Left lung (tissue), 10 donors: ENCODE data around the gene DGUOK. TPM values are rescaled to one million over a fixed set of nuclear protein-coding genes. Genes with fewer than 3 reads are reported as not detected.
A peak's percentile ranks its signal among the peaks of the same experiment; 100 is the strongest.

ENCODE experiments used
- ATAC-seq: fragments of 200-7000 bp; cut with Tn5 transposase; one replicate; pipeline ENCODE4 v1.9.1; 2020; ENCODE audit warnings: moderate library complexity
- DNase-seq, 4 donors: peaks; one replicate each; pipeline ENCODE4 v3.0.0-alpha.2; 2013 to 2020
- H3K27ac ChIP-seq, 2 donors: fragments of 200-600 bp; sonication (generic) in 1 of 2; one replicate each; pipeline versions ENCODE4 v1.5.0 to v1.8.0; 2020 to 2021
- H3K27me3 ChIP-seq, 2 donors: fragments of 200-600 bp; sonication (generic) in 1 of 2; one replicate each; pipeline versions ENCODE4 v1.5.0 to v1.8.0; 2020 to 2021
- H3K36me3 ChIP-seq, 2 donors: fragments of 200-600 bp; sonication (generic) in 1 of 2; one replicate each; pipeline versions ENCODE4 v1.5.0 to v1.8.0; 2020 to 2021
- H3K4me1 ChIP-seq, 2 donors: fragments of 200-600 bp; one replicate each; pipeline ENCODE4 v1.8.0; 2021
- H3K4me3 ChIP-seq, 2 donors: fragments of 200-600 bp; sonication (generic) in 1 of 2; one replicate each; pipeline versions ENCODE4 v1.5.0 to v1.8.0; 2020 to 2021; ENCODE audit warnings: mild to moderate bottlenecking in 1 of 2
- H3K9me3 ChIP-seq, 2 donors: fragments of 200-600 bp; sonication (generic) in 1 of 2; one replicate each; pipeline versions ENCODE4 v1.5.0 to v1.8.0; 2020 to 2021
- CTCF ChIP-seq, 2 donors: fragments of 200-600 bp; sonication (generic) in 1 of 2; IDR thresholded peaks; one replicate each; pipeline versions ENCODE4 v1.5.0 to v1.8.0; 2021; ENCODE audit warnings: antibody characterized with exemption in 2 of 2
- intact Hi-C, 2 donors: fragments of 100-400 bp; cut with DNase I; formaldehyde crosslinking; loops; one replicate each; pipeline versions ENCODE4 v1.11.2 to v1.14.2; 2022
- polyA plus RNA-seq, 6 donors: library from polyadenylated mRNA; unstranded; fragments of 120-200 nt; gene quantifications; one replicate each; pipeline ENCODE4 v1.2.1, GENCODE V29; 2013; ENCODE audit not compliant: insufficient read length in 6 of 6
- total RNA-seq, 2 donors: library from RNA; stranded (reverse); fragmentation: NEBNext Ultra II Directional; extraction: Animal tissue kit (Norgen Biotek cat#: 25700); gene quantifications; one replicate each; pipeline ENCODE4 v1.2.1, GENCODE V29; 2021
- donor health status: DM: no; HTN: yes; CAD: no.
- donor health status: DM: no; HTN: no; CAD: no.

DGUOK gene
- total and polyA plus RNA-seq, 8 donors: 32.1 to 64.5 (median 60.3) TPM

GRCh38 chr2:74006459-74006858, 79.8 kb downstream of the DGUOK start:
- Histone ChIP-seq H3K4me3 (no peak overlapping the region), H3K36me3 (peaks cover 0 to 24% of the 10 kb centered on the region in 2 donors), H3K27me3 (no peaks in the 10 kb centered on the region), H3K9me3 (no peaks in the 10 kb centered on the region), H3K27ac (no peak overlapping the region), H3K4me1 (peaks cover 17 to 57% of the 10 kb centered on the region in 2 donors)
- DNase-seq (peak in 2 of 4 donors; percentile 78 to 93), ATAC-seq (no peak)
- no peak for TF ChIP-seq CTCF (IDR thresholded peaks at IDR 0.05)
- intact Hi-C loops: no loop called here

- Histone ChIP-seq H3K4me3 (no peak overlapping the region), H3K36me3 (peaks cover 0 to 24% of the 10 kb centered on the region in 2 donors), H3K4me1 (peaks cover 14 to 51% of the 10 kb centered on the region in 2 donors), H3K9me3 (no peaks in the 10 kb centered on the region), H3K27ac (no peak overlapping the region), H3K27me3 (no peaks in the 10 kb centered on the region)
- TF ChIP-seq CTCF (IDR thresholded peaks at IDR 0.05): no peak
- ATAC-seq (no peak), DNase-seq (no peak)
- intact Hi-C loops: no loop called here
These were observed 80.4 kb downstream of the DGUOK start for GRCh38 chr2:74007121-74007520.

- intact Hi-C loops: no loop called here
- Histone ChIP-seq H3K27me3 (no peaks in the 10 kb centered on the region), H3K4me3 (no peak overlapping the region), H3K36me3 (peaks cover 0 to 24% of the 10 kb centered on the region in 2 donors), H3K27ac (no peak overlapping the region), H3K9me3 (no peaks in the 10 kb centered on the region), H3K4me1 (peaks cover 13 to 46% of the 10 kb centered on the region in 2 donors)
- TF ChIP-seq CTCF (IDR thresholded peaks at IDR 0.05): no peak
- DNase-seq (no peak), ATAC-seq (no peak)
These were observed 81.0 kb downstream of the DGUOK start for GRCh38 chr2:74007711-74008110.

Other genes with a start within 250 kb of the DGUOK start
- 10 to 100 TPM; 15.3 to 20.2 TPM for gene TPRKB, start 189.5 kb upstream of the DGUOK start, total RNA-seq
- gene TPRKB, start 189.5 kb upstream of the DGUOK start, polyA plus RNA-seq: 10 to 100 TPM; 65.2 to 79.1 (median 73.4) TPM
- 10 to 100 TPM; 16.6 to 17.1 TPM for gene DUSP11, start 146.8 kb upstream of the DGUOK start, total RNA-seq
- 10 to 100 TPM; 31.0 to 39.1 (median 33.7) TPM for gene DUSP11, start 146.8 kb upstream of the DGUOK start, polyA plus RNA-seq
- not detected for gene C2orf78, start 142.7 kb upstream of the DGUOK start, total RNA-seq
- not detected for gene C2orf78, start 142.7 kb upstream of the DGUOK start, polyA plus RNA-seq
- 10 to 100 TPM; 32.6 to 40.5 TPM for gene STAMBP, start 97.9 kb upstream of the DGUOK start, total RNA-seq
- gene STAMBP, start 97.9 kb upstream of the DGUOK start, polyA plus RNA-seq: 10 to 100 TPM; 49.0 to 57.0 (median 52.3) TPM
- 100 to 1,000 TPM in 1 of 2 donors, 10 to 100 TPM in 1; 70.2 to 156 TPM for gene ACTG2, start 33.9 kb upstream of the DGUOK start, total RNA-seq
- gene ACTG2, start 33.9 kb upstream of the DGUOK start, polyA plus RNA-seq: 10 to 100 TPM; 29.8 to 94.1 (median 45.0) TPM
- 10 to 100 TPM; 16.6 to 32.1 TPM for gene TET3, start 58.0 kb downstream of the DGUOK start, total RNA-seq
- gene TET3, start 58.0 kb downstream of the DGUOK start, polyA plus RNA-seq: 10 to 100 TPM; 18.9 to 22.8 (median 19.7) TPM
- 10 to 100 TPM; 34.7 to 39.6 TPM for gene BOLA3, start 221.0 kb downstream of the DGUOK start, total RNA-seq
- gene BOLA3, start 221.0 kb downstream of the DGUOK start, polyA plus RNA-seq: 10 to 100 TPM; 16.5 to 25.5 (median 19.3) TPM